ENCODE measurements around the gene AKNAD1.

Gene AKNAD1

GRCh38 chr1:108817811-108818210 is 39.1 kb downstream of the AKNAD1 start:
- no peak for TF ChIP-seq CTCF (IDR thresholded peaks at IDR 0.05; ENCODE audit: low read depth, low read length, missing control alignments)
- no peak overlapping the region for H3K4me3 ChIP-seq (ENCODE audit: low read depth, low read length)
- DNase-seq (ENCODE audit: low read depth), result no peak

- H3K4me3 ChIP-seq (ENCODE audit: low read depth, low read length), result no peak overlapping the region
- DNase-seq (ENCODE audit: low read depth), result no peak
- TF ChIP-seq CTCF (IDR thresholded peaks at IDR 0.05; ENCODE audit: low read depth, low read length, missing control alignments), result no peak
Measured at GRCh38 chr1:108817016-108817415, 39.9 kb downstream of the AKNAD1 start.

GRCh38 chr1:108816049-108816893 is 40.6 kb downstream of the AKNAD1 start:
- no peak for DNase-seq (ENCODE audit: low read depth)
- no peak overlapping the region for H3K4me3 ChIP-seq (ENCODE audit: low read depth, low read length)
- TF ChIP-seq CTCF (IDR thresholded peaks at IDR 0.05; ENCODE audit: low read depth, low read length, missing control alignments), result no peak

GRCh38 chr1:108815566-108815965 is 41.3 kb downstream of the AKNAD1 start:
- no peak for DNase-seq (ENCODE audit: low read depth)
- TF ChIP-seq CTCF (IDR thresholded peaks at IDR 0.05; ENCODE audit: low read depth, low read length, missing control alignments), result no peak
- no peak overlapping the region for H3K4me3 ChIP-seq (ENCODE audit: low read depth, low read length)

GRCh38 chr1:108814343-108815125 is 42.4 kb downstream of the AKNAD1 start:
- no peak for TF ChIP-seq CTCF (IDR thresholded peaks at IDR 0.05; ENCODE audit: low read depth, low read length, missing control alignments)
- DNase-seq (ENCODE audit: low read depth), result no peak
- no peak overlapping the region for H3K4me3 ChIP-seq (ENCODE audit: low read depth, low read length)

- no peak for DNase-seq (ENCODE audit: low read depth)
- no peak for TF ChIP-seq CTCF (IDR thresholded peaks at IDR 0.05; ENCODE audit: low read depth, low read length, missing control alignments)
- no peak overlapping the region for H3K4me3 ChIP-seq (ENCODE audit: low read depth, low read length)
Measured at GRCh38 chr1:108813326-108813725, 43.6 kb downstream of the AKNAD1 start.

All from GM12864 (cell line).